HG02943 (cell line): Measurements from ENCODE around the gene ST3GAL2.

ENCODE experiments used
- ATAC-seq: cut with Tn5 transposase; IDR thresholded peaks from one replicate; pipeline ENCODE4 v1.9.1; 2021; ENCODE audit warnings: mild to moderate bottlenecking, low read depth, moderate library complexity; ENCODE audit not compliant: unreplicated experiment

Gene ST3GAL2

GRCh38 chr16:70440009-70440692 lies 1.3 kb upstream of the ST3GAL2 start:
- no peak for ATAC-seq

- ATAC-seq, result peak; percentile 2
Measured at GRCh38 chr16:70438585-70438968, 323 bp downstream of the ST3GAL2 start.

- no peak for ATAC-seq
Measured at GRCh38 chr16:70437582-70438557, 1.0 kb downstream of the ST3GAL2 start.

GRCh38 chr16:70437017-70437581 lies 1.8 kb downstream of the ST3GAL2 start:
- no peak for ATAC-seq

DNA sequence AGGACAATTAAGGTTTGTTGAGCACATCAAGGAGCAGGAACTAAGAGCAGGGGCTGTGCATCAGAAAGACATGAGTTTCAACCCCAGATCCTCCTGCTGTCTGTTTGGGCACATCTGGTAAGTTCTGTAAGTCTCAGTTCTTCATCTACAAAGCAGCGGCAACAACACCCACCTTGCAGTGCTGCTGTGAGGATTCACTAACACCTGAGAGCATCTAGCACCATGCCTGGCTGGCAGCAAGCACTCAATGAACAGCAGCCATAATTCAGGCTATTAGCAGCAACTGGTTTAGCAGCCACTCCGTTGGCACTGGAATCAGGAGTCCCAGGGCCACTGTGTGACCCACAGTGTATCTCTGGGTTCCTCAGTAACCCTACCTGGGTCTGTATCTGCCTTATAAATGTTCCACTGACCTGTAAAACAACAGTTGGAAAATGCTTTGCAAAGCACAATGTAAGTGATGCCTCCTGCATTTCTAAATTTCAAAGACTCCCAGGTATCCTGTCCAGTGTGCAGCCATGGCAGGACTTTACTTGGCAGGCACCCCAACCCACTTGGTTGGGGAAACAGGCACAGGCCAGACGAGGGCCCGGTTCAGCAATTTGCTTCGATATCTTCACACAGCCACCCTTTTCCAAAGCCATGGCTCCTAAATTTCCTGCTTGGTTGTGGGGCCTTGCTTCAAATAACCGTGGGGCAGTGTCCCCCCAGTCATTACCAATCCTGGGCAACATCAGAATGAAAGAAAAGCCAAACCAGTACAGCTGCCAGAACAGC lies 4.2 kb downstream of the ST3GAL2 start:
- no peak for ATAC-seq

GRCh38 chr16:70433458-70434103 lies 5.3 kb downstream of the ST3GAL2 start:
- ATAC-seq, result no peak

DNA sequence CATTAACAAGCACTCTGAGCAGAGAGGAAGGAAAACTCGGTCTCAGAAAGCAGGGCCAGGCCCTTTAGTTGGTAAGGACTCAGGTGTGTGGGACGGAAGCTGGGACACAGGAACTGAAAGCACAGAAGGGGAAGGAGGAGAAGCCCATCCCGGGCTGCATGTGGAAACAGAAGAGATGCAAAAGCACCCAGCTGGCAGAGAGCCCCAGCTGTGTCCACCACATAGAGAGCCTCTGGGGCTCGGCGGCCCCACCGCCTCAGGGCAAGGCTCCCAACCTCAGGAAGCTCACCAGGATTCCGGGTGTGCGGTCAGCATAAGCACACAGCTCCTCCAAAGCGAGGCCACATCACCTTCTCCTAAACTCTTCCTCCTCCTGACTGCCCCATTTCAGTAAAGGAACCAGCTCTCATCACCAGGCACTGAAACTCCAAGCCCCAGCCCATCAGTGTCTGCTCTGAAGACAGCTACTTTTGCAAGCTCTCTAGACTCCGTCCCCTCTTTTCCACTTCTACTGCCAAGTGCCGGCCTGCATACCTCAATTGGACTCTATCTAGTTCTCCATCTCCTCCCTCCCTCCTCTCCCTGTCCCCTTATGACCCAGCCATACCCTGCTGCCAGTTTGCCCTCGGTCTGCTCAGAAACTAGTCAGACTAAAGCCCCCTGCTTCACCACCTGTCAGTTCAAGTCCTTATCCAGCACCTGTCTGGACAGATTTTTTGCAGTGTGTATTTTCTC lies 6.0 kb downstream of the ST3GAL2 start:
- no peak for ATAC-seq

DNA sequence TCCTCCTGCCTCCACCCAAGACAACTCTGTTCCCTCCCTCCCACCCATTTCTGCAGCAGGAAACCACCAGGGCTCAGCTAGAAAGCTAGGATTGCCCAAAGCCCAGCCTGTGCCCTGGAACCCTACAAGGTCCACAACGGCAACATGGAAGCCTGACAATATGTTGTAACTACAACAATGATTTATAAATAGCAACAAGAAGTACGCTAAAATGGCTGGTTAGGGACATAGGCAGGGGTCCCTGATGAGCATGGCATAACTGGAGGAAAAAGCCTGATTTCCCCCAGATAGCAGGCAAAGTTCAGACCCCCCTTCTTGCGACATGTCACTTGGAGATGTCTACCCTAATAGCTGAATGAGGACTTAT lies 6.6 kb downstream of the ST3GAL2 start:
- no peak for ATAC-seq

DNA sequence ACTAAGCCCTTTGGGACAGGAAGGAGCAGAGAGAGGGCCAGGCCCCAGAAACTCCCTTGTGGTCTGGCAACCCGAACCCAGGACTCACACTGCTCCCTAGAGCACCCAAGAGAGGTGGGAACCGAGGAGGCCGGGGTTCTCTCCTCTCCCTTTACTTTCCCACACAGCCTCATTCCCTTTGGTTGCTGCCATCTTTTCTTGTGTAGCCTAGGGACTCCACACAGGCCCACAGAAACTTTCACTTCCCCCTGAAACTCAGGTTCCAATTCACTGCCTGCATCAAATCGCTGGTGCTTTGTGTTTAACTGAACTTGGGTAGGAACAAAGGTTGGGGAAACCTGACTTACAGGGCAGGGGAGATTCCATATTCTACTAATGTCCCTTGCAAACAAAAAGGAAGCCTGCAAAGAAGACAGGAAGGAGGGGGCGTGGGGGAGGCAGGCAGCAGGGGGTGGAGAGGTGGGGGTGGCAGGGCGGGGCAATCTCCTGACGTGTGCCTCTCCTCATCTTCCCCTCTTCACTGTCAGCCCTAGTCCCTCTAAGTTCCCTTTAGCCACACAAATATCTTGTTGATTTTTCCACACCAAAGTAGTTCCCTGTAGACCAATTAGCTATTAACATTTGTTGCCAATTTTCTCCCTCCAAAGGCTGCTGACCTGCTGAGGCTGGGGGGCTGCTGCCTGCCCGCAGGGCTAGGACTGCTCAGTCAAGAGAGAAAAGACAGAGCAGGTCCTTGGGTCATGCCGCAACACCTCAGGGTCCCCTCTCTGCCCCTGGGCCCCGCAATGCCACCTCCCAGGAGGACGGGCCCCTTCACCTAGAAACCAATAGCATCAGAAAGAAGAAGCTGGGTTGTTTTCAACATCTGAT lies 8.0 kb downstream of the ST3GAL2 start:
- peak; percentile 40 for ATAC-seq

DNA sequence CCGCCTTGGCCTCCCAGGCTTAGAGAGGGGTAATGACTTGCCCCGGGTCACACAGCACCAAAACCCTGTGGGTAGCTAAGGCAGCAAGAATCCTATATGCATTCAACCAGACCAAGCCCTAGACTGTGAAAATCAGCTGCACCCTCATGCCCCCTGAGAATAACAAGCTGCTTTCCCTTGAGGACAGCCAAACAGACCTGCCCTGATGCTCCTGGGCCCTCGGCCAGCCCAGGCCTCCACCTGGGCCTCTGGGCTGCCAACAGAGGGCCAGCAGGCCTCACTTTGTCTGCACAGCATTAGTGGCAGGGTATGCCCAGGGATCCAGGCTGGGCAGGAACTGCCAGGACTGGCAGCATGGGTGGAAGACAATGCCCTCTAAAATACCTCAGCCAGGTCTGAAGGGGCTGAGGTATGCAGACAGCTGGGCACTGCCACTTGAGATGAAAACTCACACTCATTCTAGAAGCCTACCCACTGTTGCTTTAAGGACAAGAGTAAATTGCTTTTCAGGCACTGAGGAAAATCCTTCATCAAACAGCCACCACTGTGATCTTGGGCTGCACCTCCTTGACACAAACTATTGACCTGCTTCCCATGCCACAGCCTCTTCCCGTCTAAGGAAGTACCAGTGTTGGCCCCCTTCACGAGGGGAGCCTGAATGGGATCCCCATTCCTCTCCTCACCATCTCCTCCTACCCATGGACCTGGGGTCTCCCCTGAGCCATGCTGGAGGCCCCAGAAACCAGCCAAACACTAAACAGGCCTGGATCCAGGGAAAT lies 8.8 kb downstream of the ST3GAL2 start:
- no peak for ATAC-seq

GRCh38 chr16:70428178-70428998 lies 10.5 kb downstream of the ST3GAL2 start:
- ATAC-seq, result no peak

GRCh38 chr16:70427786-70428177 lies 11.1 kb downstream of the ST3GAL2 start:
- no peak for ATAC-seq

GRCh38 chr16:70422543-70422942 lies 16.4 kb downstream of the ST3GAL2 start:
- ATAC-seq, result no peak

DNA sequence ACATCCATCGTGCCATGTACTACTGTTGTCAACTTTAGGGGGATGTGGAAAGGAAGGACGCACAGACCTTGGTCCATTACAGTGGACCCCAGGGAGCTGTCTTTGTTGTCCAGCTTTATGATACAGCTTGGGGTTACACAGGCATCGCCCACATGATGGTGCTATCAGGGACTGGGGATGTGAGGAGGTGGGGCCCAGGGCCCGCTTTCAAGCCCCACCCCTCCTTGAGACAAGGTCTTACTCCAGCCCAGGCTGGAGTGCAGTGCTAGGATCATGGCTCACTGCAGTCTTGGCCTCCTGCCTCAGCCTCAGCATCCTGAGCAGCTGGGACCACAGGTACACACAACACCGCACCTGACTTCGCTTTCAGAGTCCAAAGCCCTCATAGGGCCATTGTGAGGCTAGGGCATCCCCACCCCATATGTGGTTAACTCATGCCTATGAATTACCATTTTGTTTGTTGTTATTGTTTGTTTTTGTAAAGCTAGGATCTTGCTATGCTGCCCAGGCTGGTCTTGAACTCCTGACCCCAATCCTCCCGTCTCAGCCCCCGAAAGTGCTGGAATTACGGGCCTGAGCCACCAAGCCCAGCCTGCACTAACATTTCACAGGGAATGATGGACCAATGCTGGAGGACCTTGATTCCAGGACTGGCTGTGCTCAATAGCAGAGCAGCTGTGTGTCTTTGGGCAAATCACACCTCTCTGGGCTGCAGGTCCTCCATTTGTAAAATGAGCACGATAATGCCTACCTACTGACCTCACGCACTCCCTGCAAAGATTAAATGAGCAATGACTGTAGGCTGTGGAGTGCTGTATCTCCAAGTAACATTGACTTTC lies 17.2 kb downstream of the ST3GAL2 start:
- ATAC-seq, result no peak

DNA sequence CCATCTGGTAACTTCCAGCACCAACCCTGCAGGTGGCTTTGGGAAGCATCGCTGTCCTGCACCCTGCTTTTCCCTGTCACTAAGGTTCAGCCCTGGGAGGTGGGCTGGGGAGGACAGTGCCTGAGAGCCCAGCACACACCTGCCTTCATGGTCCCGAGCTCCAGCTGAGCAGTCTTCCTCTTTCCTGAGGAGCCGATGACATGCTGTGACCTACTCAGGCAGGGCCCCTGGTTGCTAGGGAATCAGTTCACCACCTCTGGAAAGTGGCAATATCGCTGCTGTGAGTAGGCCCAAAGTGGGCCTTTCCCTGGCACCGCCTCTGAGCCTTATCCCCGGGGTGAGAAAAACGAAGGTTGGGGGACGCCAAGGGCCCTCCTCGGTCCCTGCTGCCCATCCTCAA lies 17.9 kb downstream of the ST3GAL2 start:
- ATAC-seq, result no peak
